Measurements from ENCODE around the gene SERPINB13.

SERPINB13 gene

DNA sequence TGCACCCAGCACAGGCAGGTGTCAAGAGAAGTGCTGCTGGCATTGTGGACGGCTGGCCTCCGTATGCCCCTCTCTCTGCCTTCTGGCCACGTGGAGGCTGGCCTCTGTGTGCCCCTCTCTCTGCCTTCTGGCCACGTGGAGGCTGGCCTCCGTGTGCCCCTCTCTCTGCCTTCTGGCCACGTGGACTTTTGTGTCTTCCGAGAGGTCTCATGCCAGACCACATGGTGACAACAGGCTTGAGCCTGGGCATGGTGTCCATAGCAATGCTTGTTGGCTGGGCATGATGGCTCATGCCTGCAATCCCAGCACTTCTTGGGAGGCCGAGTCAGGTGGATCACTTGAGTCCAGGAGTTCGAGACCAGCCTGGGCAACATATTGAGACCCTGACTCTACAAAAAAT, 19.3 kb upstream of the SERPINB13 start:
- no peak for DNase-seq (ENCODE audit: low read depth)
- H3K4me3 ChIP-seq (ENCODE audit: low read length), result no peak overlapping the region
- TF ChIP-seq CTCF (conservative IDR thresholded peaks at IDR 0.05; ENCODE audit: low read depth, low read length), result no peak

DNA sequence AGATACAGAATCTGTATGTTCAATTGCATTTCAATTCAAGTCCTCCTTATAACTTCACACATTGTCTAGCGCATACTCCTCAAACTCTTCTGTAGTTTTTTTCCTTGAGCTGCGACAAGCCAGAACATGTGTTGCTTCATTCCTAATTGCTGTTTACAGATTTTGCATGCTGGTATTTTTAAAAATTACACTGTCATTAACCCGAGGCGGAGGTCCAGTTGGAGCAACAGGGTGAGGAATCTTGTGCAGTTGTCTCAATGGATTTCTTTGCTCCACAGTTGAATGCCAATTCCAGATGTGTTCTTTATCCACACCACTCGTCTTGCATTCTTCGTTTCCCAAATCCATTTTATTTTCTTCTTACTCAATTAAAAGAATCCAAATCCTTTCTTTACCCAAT, 16.4 kb upstream of the SERPINB13 start:
- DNase-seq (ENCODE audit: low read depth), result no peak
- TF ChIP-seq CTCF (conservative IDR thresholded peaks at IDR 0.05; ENCODE audit: low read depth, low read length), result no peak
- no peak overlapping the region for H3K4me3 ChIP-seq (ENCODE audit: low read length)

- DNase-seq (ENCODE audit: low read depth), result no peak
- TF ChIP-seq CTCF (conservative IDR thresholded peaks at IDR 0.05; ENCODE audit: low read depth, low read length), result no peak
Measured at GRCh38 chr18:63575681-63576080, 11.5 kb upstream of the SERPINB13 start.

GRCh38 chr18:63578357-63578958, 8.7 kb upstream of the SERPINB13 start:
- no peak for DNase-seq (ENCODE audit: low read depth)
- peak; percentile 79 for TF ChIP-seq CTCF (conservative IDR thresholded peaks at IDR 0.05; ENCODE audit: low read depth, low read length)
- no peak overlapping the region for H3K4me3 ChIP-seq (ENCODE audit: low read length)

More at GRCh38 chr18:63575681-63576080, 11.5 kb upstream of the SERPINB13 start:
- no peak overlapping the region for H3K4me3 ChIP-seq (ENCODE audit: low read length)

DNA sequence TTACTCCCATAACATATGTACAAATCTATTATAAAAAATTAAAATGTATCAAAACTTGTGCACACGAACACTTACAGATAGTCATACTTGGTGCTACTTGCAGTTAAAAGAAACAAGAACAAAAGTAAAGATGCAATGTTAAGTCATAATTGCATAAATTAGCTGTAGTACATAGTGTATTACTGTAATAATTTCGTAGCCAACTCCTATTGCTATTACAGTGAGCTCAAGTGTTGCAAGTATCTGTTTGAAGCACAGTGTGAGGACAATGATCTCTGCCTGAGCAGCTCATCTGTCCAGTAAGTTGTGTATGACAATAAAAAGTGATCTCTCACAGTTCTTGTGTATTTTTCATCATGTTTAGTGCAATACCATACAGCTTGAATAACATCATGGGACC, 7.5 kb upstream of the SERPINB13 start:
- DNase-seq (ENCODE audit: low read depth), result no peak
- no peak for TF ChIP-seq CTCF (conservative IDR thresholded peaks at IDR 0.05; ENCODE audit: low read depth, low read length)
- no peak overlapping the region for H3K4me3 ChIP-seq (ENCODE audit: low read length)

DNA sequence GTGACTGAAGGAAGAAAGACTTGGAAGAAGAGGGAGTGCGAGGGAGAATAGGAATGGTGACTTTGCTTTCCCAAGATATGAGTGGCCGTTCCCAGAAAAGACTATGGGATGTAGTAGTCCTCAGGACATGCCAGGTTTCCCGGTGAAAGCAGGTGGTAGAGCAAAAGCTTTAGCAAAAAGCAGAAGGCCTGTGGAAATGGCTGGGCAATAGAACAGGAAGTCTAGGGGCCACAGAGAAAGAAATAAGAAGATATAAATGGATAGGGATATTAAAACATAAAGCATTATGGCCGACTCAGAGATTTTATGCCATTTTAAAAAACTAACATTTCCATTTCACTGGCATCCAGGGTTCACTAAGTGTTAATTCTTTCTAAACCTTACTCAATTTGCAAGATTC, 1.2 kb upstream of the SERPINB13 start:
- no peak for TF ChIP-seq CTCF (conservative IDR thresholded peaks at IDR 0.05; ENCODE audit: low read depth, low read length)
- H3K4me3 ChIP-seq (ENCODE audit: low read length), result no peak overlapping the region
- DNase-seq (ENCODE audit: low read depth), result no peak

- no peak overlapping the region for H3K4me3 ChIP-seq (ENCODE audit: low read length)
- no peak for TF ChIP-seq CTCF (conservative IDR thresholded peaks at IDR 0.05; ENCODE audit: low read depth, low read length)
- DNase-seq (ENCODE audit: low read depth), result no peak
Measured at GRCh38 chr18:63586431-63586830, 712 bp upstream of the SERPINB13 start.
